ENCODE measurements around the gene ZNF343.

The ZNF343 gene

GRCh38 chr20:2483504-2483903, 25.2 kb downstream of the ZNF343 start:
- no peak for TF ChIP-seq CTCF (IDR thresholded peaks at IDR 0.05; ENCODE audit: control insufficient read depth, extremely low read depth, insufficient read depth)
- no peak for DNase-seq (ENCODE audit: low read depth)
- H3K4me3 ChIP-seq (ENCODE audit: low read depth, low read length), result no peak overlapping the region

- no peak overlapping the region for H3K4me3 ChIP-seq (ENCODE audit: low read depth, low read length)
- no peak for TF ChIP-seq CTCF (IDR thresholded peaks at IDR 0.05; ENCODE audit: control insufficient read depth, extremely low read depth, insufficient read depth)
- no peak for DNase-seq (ENCODE audit: low read depth)
These were observed 28.3 kb downstream of the ZNF343 start for GRCh38 chr20:2480381-2480780.

GRCh38 chr20:2476742-2477615, 31.7 kb downstream of the ZNF343 start:
- peak; percentile 34 for TF ChIP-seq CTCF (IDR thresholded peaks at IDR 0.05; ENCODE audit: control insufficient read depth, extremely low read depth, insufficient read depth)
- no peak for DNase-seq (ENCODE audit: low read depth)
- no peak overlapping the region for H3K4me3 ChIP-seq (ENCODE audit: low read depth, low read length)

- no peak for DNase-seq (ENCODE audit: low read depth)
- TF ChIP-seq CTCF (IDR thresholded peaks at IDR 0.05; ENCODE audit: control insufficient read depth, extremely low read depth, insufficient read depth), result no peak
- H3K4me3 ChIP-seq (ENCODE audit: low read depth, low read length), result no peak overlapping the region
These were observed 32.6 kb downstream of the ZNF343 start for GRCh38 chr20:2475850-2476741.

- peak; percentile 31 for DNase-seq (ENCODE audit: low read depth)
- TF ChIP-seq CTCF (IDR thresholded peaks at IDR 0.05; ENCODE audit: control insufficient read depth, extremely low read depth, insufficient read depth), result no peak
- H3K4me3 ChIP-seq (ENCODE audit: low read depth, low read length), result no peak overlapping the region
These were observed 35.2 kb downstream of the ZNF343 start for GRCh38 chr20:2473516-2473915.

GRCh38 chr20:2470423-2471193, 38.1 kb downstream of the ZNF343 start, which contains the start of gene SNRPB:
Gene SNRPB, minus strand, starts transcription at chr20:2470789. Its CDS starts 99 bp downstream, at chr20:2470690.
- peak within 1 kb of the TSS; percentile 92 for H3K4me3 ChIP-seq (ENCODE audit: low read depth, low read length)
- TF ChIP-seq CTCF (IDR thresholded peaks at IDR 0.05; ENCODE audit: control insufficient read depth, extremely low read depth, insufficient read depth), result 0 out of 2 replicates have a peak, but pooled peaks have one; percentile 3
- peak; percentile 99 for DNase-seq (ENCODE audit: low read depth)

All from LNCaP clone FGC (cell line).